GM23338 (cell line): ENCODE results near the gene OXNAD1. TPM values are rescaled to one million over a fixed set of nuclear protein-coding genes. Genes with fewer than 3 reads are reported as not detected.

Experiments
- ATAC-seq: fragments of 200-7000 bp; cut with Tn5 transposase; 3 replicates; pipeline ENCODE4 v1.9.1; 2020
- DNase-seq: peaks from one replicate; pipeline ENCODE4 v3.0.0-alpha.2; 2015; ENCODE audit warnings: low spot score
- H2AFZ ChIP-seq: fragments of 200-600 bp; sonication (generic); 2 replicates; pipeline ENCODE4 v1.8.0; 2016; ENCODE audit warnings: antibody characterized with exemption, mild to moderate bottlenecking, moderate library complexity
- H3F3A ChIP-seq: fragments of 200-600 bp; sonication (generic); replicated peaks from 2 replicates; pipeline ENCODE4 v1.8.0; 2017; ENCODE audit warnings: antibody characterized with exemption, mixed run types, low read depth
- H3K27ac ChIP-seq: fragments of 200-600 bp; sonication (generic); 2 replicates; pipeline ENCODE4 v1.6.1; 2016; ENCODE audit warnings: low read depth
- H3K27me3 ChIP-seq: fragments of 200-600 bp; sonication (generic); 2 replicates; pipeline ENCODE4 v1.8.0; 2016; ENCODE audit warnings: mild to moderate bottlenecking, mixed run types, moderate library complexity; ENCODE audit not compliant: insufficient read depth
- H3K36me3 ChIP-seq: fragments of 200-600 bp; sonication (generic); 2 replicates; pipeline ENCODE4 v1.8.0; 2016; ENCODE audit warnings: mild to moderate bottlenecking; ENCODE audit not compliant: insufficient read depth
- H3K4me1 ChIP-seq: fragments of 200-600 bp; sonication (generic); 2 replicates; pipeline ENCODE4 v1.8.0; 2016; ENCODE audit warnings: mild to moderate bottlenecking, moderate library complexity; ENCODE audit not compliant: insufficient read depth
- H3K4me2 ChIP-seq: fragments of 200-600 bp; sonication (generic); 2 replicates; pipeline ENCODE4 v1.7.1; 2017; ENCODE audit warnings: mixed run types
- H3K4me3 ChIP-seq: fragments of 200-600 bp; sonication (generic); 2 replicates; pipeline ENCODE4 v1.6.1; 2016; ENCODE audit warnings: mixed run types
- H3K79me2 ChIP-seq: fragments of 200-600 bp; sonication (generic); replicated peaks from 2 replicates; pipeline ENCODE4 v1.8.0; 2017; ENCODE audit warnings: mild to moderate bottlenecking; ENCODE audit not compliant: insufficient read depth
- H3K9me2 ChIP-seq: fragments of 200-600 bp; sonication (generic); 2 replicates; pipeline ENCODE4 v1.8.0; 2017; ENCODE audit not compliant: insufficient read depth
- H4K20me1 ChIP-seq: fragments of 200-600 bp; sonication (generic); replicated peaks from 2 replicates; pipeline ENCODE4 v1.8.0; 2017; ENCODE audit warnings: mild to moderate bottlenecking; ENCODE audit not compliant: insufficient read depth
- H3K27ac Mint-ChIP-seq: 2 replicates; pipeline ENCODE4 v1.8.0; 2020; ENCODE audit warnings: inconsistent platforms, mild to moderate bottlenecking, moderate library complexity, mixed read lengths
- H3K27me3 Mint-ChIP-seq: 3 replicates; pipeline ENCODE4 v1.8.0; 2022; ENCODE audit warnings: low read depth, mild to moderate bottlenecking, moderate library complexity, mixed read lengths, inconsistent platforms; ENCODE audit not compliant: insufficient read depth, poor library complexity
- H3K36me3 Mint-ChIP-seq: 3 replicates; pipeline ENCODE4 v1.8.0; 2021; ENCODE audit warnings: low read depth, mild to moderate bottlenecking, inconsistent platforms, moderate library complexity, mixed read lengths
- H3K4me1 Mint-ChIP-seq: 3 replicates; pipeline ENCODE4 v1.8.0; 2020; ENCODE audit warnings: mild to moderate bottlenecking, inconsistent platforms, mixed read lengths
- H3K4me3 Mint-ChIP-seq: 3 replicates; pipeline ENCODE4 v1.8.0; 2021; ENCODE audit warnings: moderate library complexity, mild to moderate bottlenecking, inconsistent platforms, mixed read lengths
- H3K9me3 Mint-ChIP-seq: 3 replicates; pipeline ENCODE4 v1.8.0; 2020; ENCODE audit warnings: moderate library complexity, mild to moderate bottlenecking, inconsistent platforms, mixed read lengths
- CREB1 ChIP-seq: fragments of 250-450 bp; sonication (Bioruptor Pico); IDR thresholded peaks from 2 replicates; pipeline ENCODE4 v1.5.0; 2020; ENCODE audit warnings: low read depth, mild to moderate bottlenecking, moderate library complexity
- CTCF ChIP-seq, 2 experiments: fragments of 200-600 bp in 1 of 2; sonication (generic) in 1 of 2; conservative IDR thresholded peaks; 2 replicates each; pipeline versions ENCODE4 v1.5.1 to v1.6.1; 2016 to 2017; ENCODE audit warnings: antibody characterized with exemption in 2 of 2, low read depth in 2 of 2, mild to moderate bottlenecking in 2 of 2, moderate library complexity in 1 of 2
- ETS1 ChIP-seq: IDR thresholded peaks from 2 replicates; pipeline ENCODE4 v1.6.1; 2016; ENCODE audit warnings: antibody characterized with exemption
- EZH2phosphoT487 ChIP-seq: fragments of 200-600 bp; sonication (generic); IDR thresholded peaks from one replicate; pipeline ENCODE4 v1.8.1; 2018; ENCODE audit warnings: antibody characterized with exemption; ENCODE audit not compliant: unreplicated experiment
- JUNB ChIP-seq: IDR thresholded peaks from one replicate; pipeline ENCODE4 v1.6.1; 2016; ENCODE audit warnings: antibody characterized with exemption; ENCODE audit not compliant: unreplicated experiment
- NANOG ChIP-seq: IDR thresholded peaks from 2 replicates; pipeline ENCODE4 v1.6.1; 2016; ENCODE audit warnings: antibody characterized with exemption, borderline replicate concordance
- POLR2AphosphoS5 ChIP-seq: IDR thresholded peaks from 2 replicates; pipeline ENCODE4 v1.6.1; 2016; ENCODE audit warnings: antibody characterized with exemption, low read depth
- REST ChIP-seq: IDR thresholded peaks from one replicate; pipeline ENCODE4 v1.6.1; 2018; ENCODE audit warnings: antibody characterized with exemption; ENCODE audit not compliant: unreplicated experiment
- STAT1 ChIP-seq: IDR thresholded peaks from one replicate; pipeline ENCODE4 v1.6.1; 2016; ENCODE audit warnings: antibody characterized with exemption; ENCODE audit not compliant: unreplicated experiment
- ZNF114 ChIP-seq: fragments of 250-450 bp; sonication (Bioruptor Pico); IDR thresholded peaks from 2 replicates; pipeline ENCODE4 v1.5.0; 2020; ENCODE audit warnings: mild to moderate bottlenecking, moderate library complexity
- ZNF331 ChIP-seq: fragments of 250-450 bp; sonication (Bioruptor Pico); IDR thresholded peaks from 2 replicates; pipeline ENCODE4 v1.5.0; 2020; ENCODE audit warnings: low read depth, mild to moderate bottlenecking, moderate library complexity
- ZNF462 ChIP-seq: fragments of 250-450 bp; sonication (Bioruptor Pico); IDR thresholded peaks from 2 replicates; pipeline ENCODE4 v1.5.0; 2020; ENCODE audit warnings: mild to moderate bottlenecking, moderate library complexity
- polyA plus RNA-seq: library from polyadenylated mRNA; unstranded; fragments of >200 nt; fragmentation: Nextera tagmentation; extraction: Ambion mirVana; gene quantifications from 2 replicates; pipeline ENCODE4 v1.2.1, GENCODE V29; 2016
- total RNA-seq: library from RNA; depleted of rRNA; stranded (reverse); fragments of >200 nt; shearing (Covaris generic); gene quantifications from 2 replicates; pipeline ENCODE4 v1.2.3, GENCODE V29; 2014

The OXNAD1 gene
- total and polyA plus RNA-seq, 2 experiments from 2014 or later = 22.9 to 34.2 TPM

GRCh38 chr3:16308727-16309126 is 43.7 kb downstream of the OXNAD1 start:
- Histone ChIP-seq H3K4me3 (no peak overlapping the region), H3K27ac (no peak overlapping the region), H3K9me2 (no peaks in the 10 kb centered on the region), H4K20me1 (no peaks in the 10 kb centered on the region; the same call in 1 of the 2 replicates), H3K36me3 (no peaks in the 10 kb centered on the region), H3K27me3 (no peaks in the 10 kb centered on the region), H3F3A (no peaks in the 10 kb centered on the region), H3K4me1 (no peaks in the 10 kb centered on the region; the same call in 1 of the 2 replicates), H3K4me2 (no peak overlapping the region), H3K79me2 (no peaks in the 10 kb centered on the region; the same call in 1 of the 2 replicates), H2AFZ (no peak overlapping the region)
- H3K4me1 Mint-ChIP-seq = peaks cover 25% of the 10 kb centered on the region
- peaks cover 23% of the 10 kb centered on the region for H3K36me3 Mint-ChIP-seq
- ATAC-seq (no peak), DNase-seq (no peak)
- no peak overlapping the region for H3K27ac Mint-ChIP-seq
- peaks cover 3% of the 10 kb centered on the region for H3K27me3 Mint-ChIP-seq
- TF ChIP-seq CREB1 (no peak), EZH2phosphoT487 (no peak), ZNF462 (CRISPR knock-in tag) (no peak), ZNF331 (CRISPR knock-in tag) (no peak), CTCF (conservative IDR thresholded peaks at IDR 0.05; ENCODE audit: low read depth in 2 of 2) (no peak), STAT1 (no peak), POLR2AphosphoS5 (no peak), JUNB (no peak), ZNF114 (CRISPR knock-in tag) (no peak), REST (no peak), NANOG (no peak), ETS1 (no peak)
- H3K9me3 Mint-ChIP-seq = no peaks in the 10 kb centered on the region
- no peak overlapping the region for H3K4me3 Mint-ChIP-seq
